Activated naive CD8-positive, alpha-beta T cell treated with anti-CD3 and anti-CD28 coated beads, Interleukin-2, amount 10 ng/mL, durations not matched to agents 7 days and 5 days (primary cell): ENCODE measurements around the gene WFDC10A. TPM values are rescaled to one million over a fixed set of nuclear protein-coding genes. Genes with fewer than 3 reads are reported as not detected.
"Not testable (repeated sequence)": the region's sequence is repeated elsewhere in the genome, so short reads cannot be mapped to it uniquely, and the experiment has no call there.

ENCODE experiments used
- ATAC-seq: fragments of 150-1000 bp; cut with Tn5 transposase; one replicate; pipeline ENCODE4 v1.10.0; 2021; ENCODE audit warnings: low read depth, moderate library complexity
- POLR2A ChIA-PET: fragments of 350-600 bp; sonication (Branson Sonifier 250); formaldehyde crosslinking; loops from one replicate; lab custom pipeline; 2021; ENCODE audit warnings: antibody characterized with exemption; lab: Charles Lee
- DNase-seq: peaks from one replicate; pipeline ENCODE4 v3.0.0; 2021
- H3K27ac Mint-ChIP-seq: one replicate; pipeline ENCODE4 v1.8.0; 2022; ENCODE audit warnings: mild to moderate bottlenecking, mixed read lengths
- H3K27me3 Mint-ChIP-seq: one replicate; pipeline ENCODE4 v1.8.0; 2022; ENCODE audit warnings: mild to moderate bottlenecking, moderate library complexity, mixed read lengths
- H3K36me3 Mint-ChIP-seq: one replicate; pipeline ENCODE4 v1.8.0; 2021; ENCODE audit warnings: mild to moderate bottlenecking, mixed read lengths
- H3K4me1 Mint-ChIP-seq: one replicate; pipeline ENCODE4 v1.8.0; 2021; ENCODE audit warnings: mixed read lengths
- H3K4me3 Mint-ChIP-seq: one replicate; pipeline ENCODE4 v1.8.0; 2022; ENCODE audit warnings: mild to moderate bottlenecking, moderate library complexity, mixed read lengths
- H3K9me3 Mint-ChIP-seq: one replicate; pipeline ENCODE4 v1.8.0; 2021; ENCODE audit warnings: mixed read lengths
- total RNA-seq, 2 experiments: library from RNA; stranded (reverse); gene quantifications; one replicate each; pipeline ENCODE4 v1.2.3, GENCODE V29; 2021

WFDC10A gene
- total RNA-seq, 2 experiments from 2014 or later, result not detected

DNA sequence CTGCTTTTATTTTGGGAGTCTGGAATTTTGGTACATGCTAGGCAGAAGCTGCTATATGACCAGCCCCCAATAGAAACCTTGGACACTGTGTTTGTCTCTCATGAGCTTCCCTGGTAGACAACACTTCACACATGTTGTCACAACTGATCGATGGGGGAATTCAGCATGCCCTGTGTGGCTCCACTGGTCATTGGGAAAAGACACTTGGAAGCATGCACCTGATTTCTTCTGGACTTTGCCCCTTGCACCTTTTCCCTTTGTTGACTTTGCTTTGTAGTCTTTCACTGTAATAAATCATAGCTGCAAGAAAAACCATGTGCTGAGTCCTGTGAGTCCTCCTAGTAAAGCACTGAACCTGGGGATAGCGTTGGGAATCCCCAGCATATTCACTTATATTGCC lies 7.9 kb upstream of the WFDC10A start:
- Mint-ChIP-seq H3K9me3 (peaks cover 2% of the 10 kb centered on the region), H3K27ac (no peak overlapping the region), H3K4me1 (no peaks in the 10 kb centered on the region), H3K4me3 (no peak overlapping the region), H3K36me3 (no peaks in the 10 kb centered on the region), H3K27me3 (peaks cover 15% of the 10 kb centered on the region)
- no peak for DNase-seq
- no peak for ATAC-seq
- POLR2A ChIA-PET, result no interaction called here

DNA sequence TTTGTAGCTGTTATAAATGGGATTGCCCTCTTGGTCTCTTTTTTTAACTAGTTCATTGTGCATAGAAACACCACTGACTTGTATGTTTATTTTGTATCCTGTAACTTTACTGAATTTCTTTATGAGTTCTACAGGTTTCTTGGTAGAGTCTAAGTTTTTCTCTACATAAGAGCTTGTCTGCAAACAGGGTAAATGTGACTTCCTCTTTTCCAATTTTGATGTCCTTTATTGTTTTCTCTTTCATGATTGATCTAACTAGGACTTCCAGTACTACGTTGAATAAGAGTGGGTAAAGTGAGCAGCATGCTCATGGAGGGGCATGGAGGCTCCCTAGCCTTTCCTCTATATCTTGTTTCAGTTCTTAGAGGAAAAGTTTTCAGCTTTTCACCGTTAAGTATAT lies 3.0 kb upstream of the WFDC10A start:
- ATAC-seq, result no peak
- POLR2A ChIA-PET, result no interaction called here

GRCh38 chr20:45630371-45630770 lies 832 bp downstream of the WFDC10A start:
- Mint-ChIP-seq H3K4me1 (peaks cover 1% of the 10 kb centered on the region), H3K27me3 (peaks cover 11% of the 10 kb centered on the region), H3K36me3 (no peaks in the 10 kb centered on the region), H3K4me3 (no peak overlapping the region), H3K9me3 (peaks cover 2% of the 10 kb centered on the region), H3K27ac (no peak overlapping the region)
- POLR2A ChIA-PET, result no interaction called here
- DNase-seq (no peak), ATAC-seq (no peak)

More for the DNA sequence above, 3.0 kb upstream of the WFDC10A start:
- H3K9me3 Mint-ChIP-seq, result no peaks in the 10 kb centered on the region
- H3K36me3 Mint-ChIP-seq, result no peaks in the 10 kb centered on the region
- H3K27me3 Mint-ChIP-seq, result peaks cover 19% of the 10 kb centered on the region
- H3K4me1 Mint-ChIP-seq, result peaks cover 1% of the 10 kb centered on the region
- no peak overlapping the region for H3K27ac Mint-ChIP-seq
- no peak overlapping the region for H3K4me3 Mint-ChIP-seq
- no peak for DNase-seq

DNA sequence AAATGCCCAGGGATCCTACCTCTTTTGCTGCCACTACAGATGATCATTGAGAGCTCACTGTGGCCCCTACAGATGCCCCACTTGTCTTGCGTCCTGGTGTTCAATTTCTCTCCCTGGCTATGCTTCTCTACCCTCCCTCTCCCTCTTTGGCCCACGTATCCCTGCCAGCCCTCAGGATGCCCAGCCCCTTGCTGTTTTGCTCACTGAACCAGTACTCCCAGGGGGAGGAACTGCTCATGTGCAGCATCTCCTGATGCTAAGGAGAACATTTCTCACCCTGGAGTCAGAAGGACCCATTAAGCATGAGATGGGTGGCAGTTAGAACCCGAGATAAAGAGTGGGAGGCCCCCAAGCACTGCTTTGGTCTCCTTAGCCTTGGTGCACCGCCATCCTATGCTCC lies 1.6 kb downstream of the WFDC10A start, which contains the start of gene WFDC9:
Gene WFDC9 (minus strand): TSS at position 101 of the 400 bp plus-strand sequence. CDS start 21,103 bp downstream, outside the sequence.
- DNase-seq (no peak), ATAC-seq (no peak)
- Mint-ChIP-seq H3K27me3 (peaks cover 13% of the 10 kb centered on the region), H3K4me1 (peaks cover 1% of the 10 kb centered on the region), H3K9me3 (peaks cover 2% of the 10 kb centered on the region), H3K36me3 (no peaks in the 10 kb centered on the region), H3K4me3 (no peak within 1 kb of the TSS), H3K27ac (no peak within 1 kb of the TSS)
- POLR2A ChIA-PET, result no interaction called here

- Mint-ChIP-seq H3K27me3 (peaks cover 9% of the 10 kb centered on the region), H3K9me3 (peaks cover 4% of the 10 kb centered on the region), H3K27ac (no peak overlapping the region), H3K4me1 (no peaks in the 10 kb centered on the region), H3K36me3 (no peaks in the 10 kb centered on the region), H3K4me3 (no peak overlapping the region)
- POLR2A ChIA-PET, result no interaction called here
- no peak for ATAC-seq
- DNase-seq, result no peak
Observed at GRCh38 chr20:45636513-45636912, 7.0 kb downstream of the WFDC10A start.

GRCh38 chr20:45639687-45640086 lies 10.1 kb downstream of the WFDC10A start:
- Mint-ChIP-seq H3K27me3 (peaks cover 13% of the 10 kb centered on the region), H3K27ac (no peak overlapping the region), H3K4me3 (no peak overlapping the region), H3K9me3 (peaks cover 1% of the 10 kb centered on the region), H3K36me3 (no peaks in the 10 kb centered on the region), H3K4me1 (no peaks in the 10 kb centered on the region)
- ATAC-seq (no peak), DNase-seq (no peak)
- POLR2A ChIA-PET, result no interaction called here

DNA sequence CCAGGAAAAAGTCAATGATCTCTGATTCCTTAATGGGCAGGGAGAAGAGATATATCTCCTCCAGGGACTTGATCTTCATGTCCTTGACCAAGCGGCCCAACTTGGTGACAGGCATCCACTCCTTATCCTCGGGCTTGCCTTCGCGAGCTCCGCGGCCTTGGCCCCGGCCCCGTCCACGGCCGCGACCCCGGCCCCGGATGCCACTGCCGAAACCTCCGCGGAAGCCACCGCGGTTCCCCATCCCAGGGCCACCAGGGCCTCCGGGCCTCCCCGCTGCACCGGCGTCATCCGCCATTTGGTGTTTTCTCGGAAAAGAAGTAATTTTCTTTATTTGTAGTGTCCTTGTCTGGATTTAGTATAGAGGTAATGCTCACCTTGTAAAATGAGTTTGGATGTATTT lies 11.5 kb downstream of the WFDC10A start:
- POLR2A ChIA-PET, H3K4me1 Mint-ChIP-seq, H3K4me3 Mint-ChIP-seq, ATAC-seq, H3K9me3 Mint-ChIP-seq, H3K27ac Mint-ChIP-seq, DNase-seq, H3K36me3 Mint-ChIP-seq: not testable (repeated sequence)
- H3K27me3 Mint-ChIP-seq, result peaks cover 12% of the 10 kb centered on the region

- H3K9me3 Mint-ChIP-seq, H3K4me1 Mint-ChIP-seq, H3K36me3 Mint-ChIP-seq, H3K27me3 Mint-ChIP-seq, H3K27ac Mint-ChIP-seq, H3K4me3 Mint-ChIP-seq, ATAC-seq, POLR2A ChIA-PET, DNase-seq: not testable (repeated sequence)
Observed at GRCh38 chr20:45645869-45646268, 16.3 kb downstream of the WFDC10A start.

GRCh38 chr20:45646875-45647274 lies 17.3 kb downstream of the WFDC10A start:
- H3K36me3 Mint-ChIP-seq, result no peaks in the 10 kb centered on the region
- DNase-seq, result no peak

GRCh38 chr20:45647441-45648050 lies 18.0 kb downstream of the WFDC10A start:
- no peaks in the 10 kb centered on the region for H3K9me3 Mint-ChIP-seq
- no peak overlapping the region for H3K4me3 Mint-ChIP-seq
- H3K4me1 Mint-ChIP-seq, result no peaks in the 10 kb centered on the region
- POLR2A ChIA-PET, result no interaction called here
- no peak overlapping the region for H3K27ac Mint-ChIP-seq
- H3K27me3 Mint-ChIP-seq, result peaks cover 10% of the 10 kb centered on the region
- no peaks in the 10 kb centered on the region for H3K36me3 Mint-ChIP-seq
- DNase-seq (no peak), ATAC-seq (no peak)

More at GRCh38 chr20:45646875-45647274, 17.3 kb downstream of the WFDC10A start:
- peaks cover 11% of the 10 kb centered on the region for H3K27me3 Mint-ChIP-seq
- no peak overlapping the region for H3K27ac Mint-ChIP-seq
- no peaks in the 10 kb centered on the region for H3K4me1 Mint-ChIP-seq
- H3K4me3 Mint-ChIP-seq, result no peak overlapping the region
- POLR2A ChIA-PET, result no interaction called here
- no peak for ATAC-seq
- H3K9me3 Mint-ChIP-seq, result no peaks in the 10 kb centered on the region

GRCh38 chr20:45649312-45649863 lies 19.8 kb downstream of the WFDC10A start:
- Mint-ChIP-seq H3K27me3 (peaks cover 15% of the 10 kb centered on the region), H3K4me3 (no peak overlapping the region), H3K9me3 (no peaks in the 10 kb centered on the region), H3K36me3 (no peaks in the 10 kb centered on the region), H3K27ac (no peak overlapping the region), H3K4me1 (no peaks in the 10 kb centered on the region)
- ATAC-seq (no peak), DNase-seq (no peak)
- POLR2A ChIA-PET, result no interaction called here

DNA sequence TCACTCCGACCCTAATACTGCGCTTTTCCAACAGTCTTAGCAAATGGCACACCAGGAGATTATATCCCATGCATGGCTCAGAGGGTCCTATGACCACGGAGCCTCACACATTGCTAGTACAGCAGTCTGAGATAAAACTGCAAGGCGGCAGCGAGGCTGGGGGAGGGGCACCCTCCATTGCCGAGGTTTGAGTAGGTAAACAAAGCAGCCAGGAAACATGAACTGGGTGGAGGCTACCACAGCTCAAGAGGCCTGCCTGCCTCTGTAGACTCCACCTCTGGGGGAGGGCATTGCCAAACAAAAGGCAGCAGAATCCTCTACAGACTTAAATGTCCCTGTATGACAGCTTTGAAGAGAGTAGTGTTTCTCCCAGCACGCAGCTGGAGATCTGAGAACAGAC lies 22.2 kb downstream of the WFDC10A start:
- ATAC-seq, H3K4me1 Mint-ChIP-seq, DNase-seq, H3K27ac Mint-ChIP-seq, H3K4me3 Mint-ChIP-seq, POLR2A ChIA-PET, H3K36me3 Mint-ChIP-seq, H3K9me3 Mint-ChIP-seq: not testable (repeated sequence)
- H3K27me3 Mint-ChIP-seq, result peaks cover 18% of the 10 kb centered on the region

- H3K27ac Mint-ChIP-seq, H3K4me3 Mint-ChIP-seq, DNase-seq, POLR2A ChIA-PET, ATAC-seq, H3K36me3 Mint-ChIP-seq, H3K4me1 Mint-ChIP-seq, H3K9me3 Mint-ChIP-seq: not testable (repeated sequence)
- peaks cover 13% of the 10 kb centered on the region for H3K27me3 Mint-ChIP-seq
Observed at GRCh38 chr20:45657038-45657437, 27.5 kb downstream of the WFDC10A start.

GRCh38 chr20:45670139-45670538 lies 40.6 kb downstream of the WFDC10A start, which contains the start of gene WFDC11:
TSS of gene WFDC11 (minus strand) at chr20:45670239. CDS start at chr20:45650600, 19,639 bp downstream.
- ATAC-seq (no peak), DNase-seq (no peak)
- H3K9me3 Mint-ChIP-seq, result peaks cover 2% of the 10 kb centered on the region
- H3K4me3 Mint-ChIP-seq, result no peak within 1 kb of the TSS
- POLR2A ChIA-PET, result no interaction called here
- H3K4me1 Mint-ChIP-seq, result no peaks in the 10 kb centered on the region
- H3K27ac Mint-ChIP-seq, result no peak within 1 kb of the TSS
- H3K27me3 Mint-ChIP-seq, result peaks cover 20% of the 10 kb centered on the region
- H3K36me3 Mint-ChIP-seq, result no peaks in the 10 kb centered on the region
